Measurements from ENCODE around the gene CBARP. TPM values are rescaled to one million over a fixed set of nuclear protein-coding genes. Genes with fewer than 3 reads are reported as not detected.

Gene CBARP
- total and polyA plus RNA-seq, 9 of the 15 experiments (the other 6 are each of a cell fraction or from before 2014, with no cell fraction given): 0.03 to 8.9 (median 1.2) TPM; not detected in 1

DNA sequence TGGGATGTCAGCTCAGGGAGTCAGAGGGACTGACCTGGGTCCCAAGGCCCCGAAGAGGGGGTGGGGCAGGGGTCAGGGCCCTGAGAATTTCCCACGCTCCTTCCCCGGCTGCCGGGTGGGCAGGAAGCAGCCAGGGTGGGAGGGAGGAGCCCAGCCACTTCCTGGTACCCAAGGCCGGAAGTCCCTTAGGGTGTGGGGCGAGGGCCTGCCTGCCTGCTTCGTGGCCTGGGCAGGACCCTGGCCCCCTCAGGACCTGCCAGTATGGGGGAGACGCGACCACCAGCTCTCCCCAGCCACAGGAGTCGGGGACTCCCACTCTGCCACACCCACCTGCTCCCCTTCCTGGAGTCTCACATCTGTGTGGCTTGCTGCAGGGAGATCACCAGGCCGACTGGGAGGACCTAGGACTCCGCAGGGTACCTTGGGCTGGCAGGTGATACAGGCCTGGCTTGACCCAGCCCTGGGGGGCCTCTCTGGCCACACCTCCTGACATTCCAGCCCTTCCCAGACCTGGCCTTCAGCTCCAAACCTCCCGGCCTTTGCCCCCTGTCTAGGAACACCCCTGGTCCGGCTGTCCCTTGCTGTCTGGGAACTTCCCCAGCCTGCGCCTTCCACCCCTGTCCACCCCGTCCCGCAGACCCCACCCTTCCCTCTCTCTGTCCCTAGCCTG is 21.5 kb upstream of the CBARP start (continued):
- TF ChIP-seq, protein P1, sequence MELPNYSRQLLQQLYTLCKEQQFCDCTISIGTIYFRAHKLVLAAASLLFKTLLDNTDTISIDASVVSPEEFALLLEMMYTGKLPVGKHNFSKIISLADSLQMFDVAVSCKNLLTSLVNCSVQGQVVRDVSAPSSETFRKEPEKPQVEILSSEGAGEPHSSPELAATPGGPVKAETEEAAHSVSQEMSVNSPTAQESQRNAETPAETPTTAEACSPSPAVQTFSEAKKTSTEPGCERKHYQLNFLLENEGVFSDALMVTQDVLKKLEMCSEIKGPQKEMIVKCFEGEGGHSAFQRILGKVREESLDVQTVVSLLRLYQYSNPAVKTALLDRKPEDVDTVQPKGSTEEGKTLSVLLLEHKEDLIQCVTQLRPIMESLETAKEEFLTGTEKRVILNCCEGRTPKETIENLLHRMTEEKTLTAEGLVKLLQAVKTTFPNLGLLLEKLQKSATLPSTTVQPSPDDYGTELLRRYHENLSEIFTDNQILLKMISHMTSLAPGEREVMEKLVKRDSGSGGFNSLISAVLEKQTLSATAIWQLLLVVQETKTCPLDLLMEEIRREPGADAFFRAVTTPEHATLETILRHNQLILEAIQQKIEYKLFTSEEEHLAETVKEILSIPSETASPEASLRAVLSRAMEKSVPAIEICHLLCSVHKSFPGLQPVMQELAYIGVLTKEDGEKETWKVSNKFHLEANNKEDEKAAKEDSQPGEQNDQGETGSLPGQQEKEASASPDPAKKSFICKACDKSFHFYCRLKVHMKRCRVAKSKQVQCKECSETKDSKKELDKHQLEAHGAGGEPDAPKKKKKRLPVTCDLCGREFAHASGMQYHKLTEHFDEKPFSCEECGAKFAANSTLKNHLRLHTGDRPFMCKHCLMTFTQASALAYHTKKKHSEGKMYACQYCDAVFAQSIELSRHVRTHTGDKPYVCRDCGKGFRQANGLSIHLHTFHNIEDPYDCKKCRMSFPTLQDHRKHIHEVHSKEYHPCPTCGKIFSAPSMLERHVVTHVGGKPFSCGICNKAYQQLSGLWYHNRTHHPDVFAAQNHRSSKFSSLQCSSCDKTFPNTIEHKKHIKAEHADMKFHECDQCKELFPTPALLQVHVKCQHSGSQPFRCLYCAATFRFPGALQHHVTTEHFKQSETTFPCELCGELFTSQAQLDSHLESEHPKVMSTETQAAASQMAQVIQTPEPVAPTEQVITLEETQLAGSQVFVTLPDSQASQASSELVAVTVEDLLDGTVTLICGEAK (IDR thresholded peaks at IDR 0.05): peak; percentile 76
- TF ChIP-seq, protein P1 (CRISPR knock-in tag; IDR thresholded peaks at IDR 0.05): 0 out of 2 replicates have a peak, but pooled peaks have one; percentile 22
- TF ChIP-seq CBX8 (IDR thresholded peaks at IDR 0.05; ENCODE audit: borderline replicate concordance, extremely low read depth, low read depth, low read length, poor library complexity, severe bottlenecking) (no peak), BRD4 (IDR thresholded peaks at IDR 0.05) (no peak), ZNF140 (CRISPR knock-in tag; IDR thresholded peaks at IDR 0.05) (no peak), POLR2H (tag; IDR thresholded peaks at IDR 0.05; ENCODE audit: low read depth) (no peak), ZNF175 (CRISPR knock-in tag; IDR thresholded peaks at IDR 0.05; ENCODE audit: low read depth) (no peak), CHD1 (IDR thresholded peaks at IDR 0.05; ENCODE audit: low read length) (no peak), HOMEZ (CRISPR knock-in tag; IDR thresholded peaks at IDR 0.05) (no peak)
- TF ChIP-seq, protein P2, sequence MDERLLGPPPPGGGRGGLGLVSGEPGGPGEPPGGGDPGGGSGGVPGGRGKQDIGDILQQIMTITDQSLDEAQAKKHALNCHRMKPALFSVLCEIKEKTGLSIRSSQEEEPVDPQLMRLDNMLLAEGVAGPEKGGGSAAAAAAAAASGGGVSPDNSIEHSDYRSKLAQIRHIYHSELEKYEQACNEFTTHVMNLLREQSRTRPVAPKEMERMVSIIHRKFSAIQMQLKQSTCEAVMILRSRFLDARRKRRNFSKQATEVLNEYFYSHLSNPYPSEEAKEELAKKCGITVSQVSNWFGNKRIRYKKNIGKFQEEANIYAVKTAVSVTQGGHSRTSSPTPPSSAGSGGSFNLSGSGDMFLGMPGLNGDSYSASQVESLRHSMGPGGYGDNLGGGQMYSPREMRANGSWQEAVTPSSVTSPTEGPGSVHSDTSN (CRISPR knock-in tag; IDR thresholded peaks at IDR 0.05; ENCODE audit: low read depth): no peak
- TF ChIP-seq, protein P2 (tag; conservative IDR thresholded peaks at IDR 0.05; ENCODE audit: low read depth): no peak

Measured in K562 (cell line).